SKM-1 treated with dmso at 0.1 percent for 144 hours (cell line): Measurements from ENCODE around the gene SELENOO.
A peak's percentile ranks its signal among the peaks of the same experiment; 100 is the strongest.

Experiments
- DNase-seq: peaks from one replicate; lab custom pipeline; 2025; ENCODE audit not compliant: unreplicated experiment; lab: John Stamatoyannopoulos, UW

The SELENOO gene

GRCh38 chr22:50228366-50228765, 27.6 kb downstream of the SELENOO start:
- DNase-seq: no peak

GRCh38 chr22:50229370-50229769, 28.6 kb downstream of the SELENOO start:
- no peak for DNase-seq

- DNase-seq: no peak
Measured at GRCh38 chr22:50232481-50233151, 31.8 kb downstream of the SELENOO start.

GRCh38 chr22:50233223-50233622, 32.4 kb downstream of the SELENOO start:
- no peak for DNase-seq

- DNase-seq: no peak
Measured at GRCh38 chr22:50236731-50237409, 36.1 kb downstream of the SELENOO start.

GRCh38 chr22:50238755-50239154, 37.9 kb downstream of the SELENOO start:
- no peak for DNase-seq

- DNase-seq: no peak
Measured at GRCh38 chr22:50242406-50242949, 41.7 kb downstream of the SELENOO start.

- no peak for DNase-seq
Measured at GRCh38 chr22:50243685-50244419, 43.0 kb downstream of the SELENOO start.

GRCh38 chr22:50244420-50245213, 43.8 kb downstream of the SELENOO start, which contains the start of gene TUBGCP6:
Gene TUBGCP6, minus strand, starts transcription at chr22:50245023. Its CDS starts 564 bp downstream, at chr22:50244459.
- DNase-seq: peak; percentile 88

- DNase-seq: no peak
Measured at GRCh38 chr22:50245214-50246072, 44.6 kb downstream of the SELENOO start.

- DNase-seq: no peak
Measured at GRCh38 chr22:50246242-50247175, 45.7 kb downstream of the SELENOO start.

- DNase-seq: no peak
Measured at GRCh38 chr22:50247748-50248147, 46.9 kb downstream of the SELENOO start.

- DNase-seq: no peak
Measured at GRCh38 chr22:50248196-50249081, 47.6 kb downstream of the SELENOO start.

- no peak for DNase-seq
Measured at GRCh38 chr22:50249341-50250248, 48.8 kb downstream of the SELENOO start.

GRCh38 chr22:50250249-50250554, 49.4 kb downstream of the SELENOO start:
- no peak for DNase-seq

- peak; percentile 73 for DNase-seq
Measured at GRCh38 chr22:50250555-50251476, 50.0 kb downstream of the SELENOO start, which contains the start of gene HDAC10. Gene HDAC10, minus strand, starts transcription at chr22:50251265. Its CDS starts 233 bp downstream, at chr22:50251032.
